DND-41 (cell line): Measurements from ENCODE around the gene API5.

ENCODE experiments used
- EZH2 ChIP-seq: IDR thresholded peaks from 3 replicates; pipeline ENCODE4 v1.6.1; 2012; ENCODE audit warnings: borderline replicate concordance, low read depth, mild to moderate bottlenecking, moderate library complexity, low read length, inconsistent platforms; ENCODE audit not compliant: severe bottlenecking
- TF ChIP-seq, protein P1 (sequence below): IDR thresholded peaks from 2 replicates; pipeline ENCODE4 v1.5.1; 2012; ENCODE audit warnings: borderline replicate concordance, low read length, moderate library complexity, mild to moderate bottlenecking; ENCODE audit not compliant: poor library complexity, severe bottlenecking; ENCODE audit errors: extremely low read depth

DNA sequence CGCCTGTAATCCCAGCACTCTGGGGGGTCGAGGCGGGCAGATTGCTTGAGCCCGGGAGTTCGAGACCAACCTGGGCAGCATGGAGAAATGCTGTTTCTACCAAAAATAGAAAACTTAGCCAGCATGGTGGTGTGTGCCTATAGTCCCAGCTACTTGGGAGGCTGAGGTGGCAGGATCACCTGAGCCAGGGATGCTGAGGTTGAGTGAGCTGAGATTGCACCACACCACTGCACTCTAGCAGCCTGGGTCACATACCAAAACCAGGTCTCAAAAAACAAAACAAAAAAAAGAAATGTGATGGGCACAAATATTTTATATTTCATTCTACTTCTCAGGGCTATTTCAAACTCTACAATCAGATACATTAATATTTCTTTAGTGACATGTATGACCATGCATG, 72.6 kb downstream of the API5 start:
- TF ChIP-seq EZH2 = no peak
- TF ChIP-seq, protein P1, sequence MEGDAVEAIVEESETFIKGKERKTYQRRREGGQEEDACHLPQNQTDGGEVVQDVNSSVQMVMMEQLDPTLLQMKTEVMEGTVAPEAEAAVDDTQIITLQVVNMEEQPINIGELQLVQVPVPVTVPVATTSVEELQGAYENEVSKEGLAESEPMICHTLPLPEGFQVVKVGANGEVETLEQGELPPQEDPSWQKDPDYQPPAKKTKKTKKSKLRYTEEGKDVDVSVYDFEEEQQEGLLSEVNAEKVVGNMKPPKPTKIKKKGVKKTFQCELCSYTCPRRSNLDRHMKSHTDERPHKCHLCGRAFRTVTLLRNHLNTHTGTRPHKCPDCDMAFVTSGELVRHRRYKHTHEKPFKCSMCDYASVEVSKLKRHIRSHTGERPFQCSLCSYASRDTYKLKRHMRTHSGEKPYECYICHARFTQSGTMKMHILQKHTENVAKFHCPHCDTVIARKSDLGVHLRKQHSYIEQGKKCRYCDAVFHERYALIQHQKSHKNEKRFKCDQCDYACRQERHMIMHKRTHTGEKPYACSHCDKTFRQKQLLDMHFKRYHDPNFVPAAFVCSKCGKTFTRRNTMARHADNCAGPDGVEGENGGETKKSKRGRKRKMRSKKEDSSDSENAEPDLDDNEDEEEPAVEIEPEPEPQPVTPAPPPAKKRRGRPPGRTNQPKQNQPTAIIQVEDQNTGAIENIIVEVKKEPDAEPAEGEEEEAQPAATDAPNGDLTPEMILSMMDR = no peak
